GM12892 (cell line): ENCODE results near the gene PSMD3. TPM values are rescaled to one million over a fixed set of nuclear protein-coding genes. Genes with fewer than 3 reads are reported as not detected.

Experiments used
- DNase-seq: peaks from one replicate; pipeline ENCODE4 v3.0.0; 2011; ENCODE audit not compliant: insufficient read length
- FAIRE-seq: peaks from 2 replicates; lab custom pipeline; 2011; peaks lifted over from hg19 to GRCh38; lab: Jason Lieb, UNC
- POLR2A ChIP-seq: IDR thresholded peaks from 2 replicates; pipeline ENCODE4 v1.6.1; 2011; ENCODE audit warnings: low read depth, low read length, control low read depth
- POLR2AphosphoS5 ChIP-seq: IDR thresholded peaks from 2 replicates; pipeline ENCODE4 v1.6.1; 2011; ENCODE audit warnings: low read depth, low read length, control low read depth
- TAF1 ChIP-seq: IDR thresholded peaks from 2 replicates; pipeline ENCODE4 v1.6.1; 2011; ENCODE audit warnings: low read depth, mild to moderate bottlenecking, control low read depth, low read length, borderline replicate concordance
- polyA plus RNA-seq: library from polyadenylated mRNA; unstranded; fragments of >200 nt; gene quantifications from one replicate; pipeline ENCODE4 v1.2.1, GENCODE V29; 2012; ENCODE audit warnings: missing spikeins, inconsistent platforms; ENCODE audit not compliant: missing spikeins

Gene PSMD3
- 70.5 TPM for polyA plus RNA-seq

DNA sequence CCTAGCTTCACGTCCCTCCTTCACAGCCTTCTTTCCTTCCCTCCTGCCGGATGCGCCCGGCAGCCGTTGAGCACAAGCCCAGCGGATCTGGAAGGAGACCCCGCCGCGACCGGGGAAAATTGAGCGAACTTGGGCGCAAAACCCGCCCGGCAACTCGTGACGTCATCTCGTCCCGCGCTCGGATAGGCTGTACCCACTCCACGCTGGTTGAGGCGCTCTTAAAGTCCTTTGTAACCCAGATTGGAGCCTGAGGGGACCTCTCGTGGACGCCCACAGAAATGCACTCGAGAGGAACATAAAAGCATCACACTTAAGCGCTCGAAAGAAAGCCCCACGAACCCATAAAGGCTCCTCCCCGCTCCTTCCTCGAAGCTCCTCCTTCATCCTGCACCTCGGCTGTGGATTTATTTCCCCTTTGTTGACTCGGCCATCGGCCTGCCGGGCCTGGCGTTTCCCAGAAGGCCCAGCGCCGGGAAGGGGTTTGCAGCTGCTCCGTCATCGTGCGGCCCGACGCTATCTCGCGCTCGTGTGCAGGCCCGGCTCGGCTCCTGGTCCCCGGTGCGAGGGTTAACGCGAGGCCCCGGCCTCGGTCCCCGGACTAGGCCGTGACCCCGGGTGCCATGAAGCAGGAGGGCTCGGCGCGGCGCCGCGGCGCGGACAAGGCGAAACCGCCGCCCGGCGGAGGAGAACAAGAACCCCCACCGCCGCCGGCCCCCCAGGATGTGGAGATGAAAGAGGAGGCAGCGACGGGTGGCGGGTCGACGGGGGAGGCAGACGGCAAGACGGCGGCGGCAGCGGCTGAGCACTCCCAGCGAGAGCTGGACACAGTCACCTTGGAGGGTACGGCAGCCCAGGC lies at the start of gene PSMD3:
PSMD3 (plus strand) TSS at position 457 of the 856 bp plus-strand sequence; CDS start at position 621, 164 bp downstream.
- peak; percentile 92 for FAIRE-seq
- DNase-seq = peak; percentile 91
- TF ChIP-seq POLR2A (peak; percentile 81), TAF1 (peak; percentile 87), POLR2AphosphoS5 (peak; percentile 79)

DNA sequence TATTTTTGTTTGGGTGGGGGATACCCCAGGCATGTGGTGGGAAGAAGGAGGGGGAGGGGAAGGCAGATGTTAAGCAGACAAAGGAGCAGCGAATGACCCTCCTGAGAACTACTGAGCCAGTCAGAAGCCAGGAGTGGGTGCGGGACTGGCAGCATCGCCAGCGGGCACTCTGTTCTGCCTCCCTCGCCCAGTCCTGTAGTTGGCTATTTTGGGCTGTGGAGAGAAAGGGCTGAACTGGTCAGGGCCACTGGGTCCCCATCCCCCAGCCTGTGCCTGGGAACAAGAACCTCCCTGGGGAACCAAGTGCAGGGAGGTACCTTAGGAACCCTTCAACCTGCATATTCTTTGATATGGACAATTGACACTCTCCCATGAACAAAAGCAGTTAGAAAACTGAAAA lies 46.7 kb upstream of the PSMD3 start:
- TF ChIP-seq POLR2A (no peak), TAF1 (no peak), POLR2AphosphoS5 (no peak)
- FAIRE-seq (peak; percentile 38), DNase-seq (no peak)

DNA sequence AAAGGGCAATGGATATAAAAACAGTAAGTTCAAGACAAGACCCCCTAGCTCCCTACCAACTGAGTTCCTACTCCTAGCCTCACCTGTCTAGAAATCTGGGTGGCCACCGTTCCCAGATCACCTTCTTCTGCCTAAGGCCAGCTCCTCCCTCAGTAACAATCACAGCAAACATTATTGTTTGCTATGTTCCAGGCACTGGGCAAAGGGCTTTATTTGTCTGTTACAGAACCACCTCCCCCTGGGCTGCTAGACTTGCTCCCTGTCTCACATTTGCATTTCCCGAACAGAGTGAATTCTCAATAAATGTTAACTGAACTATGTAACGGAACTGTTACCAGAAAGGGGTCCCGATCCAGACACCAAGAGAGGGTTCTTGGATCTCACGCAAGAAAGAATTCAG lies 46.3 kb upstream of the PSMD3 start:
- DNase-seq = no peak
- no peak for FAIRE-seq

DNA sequence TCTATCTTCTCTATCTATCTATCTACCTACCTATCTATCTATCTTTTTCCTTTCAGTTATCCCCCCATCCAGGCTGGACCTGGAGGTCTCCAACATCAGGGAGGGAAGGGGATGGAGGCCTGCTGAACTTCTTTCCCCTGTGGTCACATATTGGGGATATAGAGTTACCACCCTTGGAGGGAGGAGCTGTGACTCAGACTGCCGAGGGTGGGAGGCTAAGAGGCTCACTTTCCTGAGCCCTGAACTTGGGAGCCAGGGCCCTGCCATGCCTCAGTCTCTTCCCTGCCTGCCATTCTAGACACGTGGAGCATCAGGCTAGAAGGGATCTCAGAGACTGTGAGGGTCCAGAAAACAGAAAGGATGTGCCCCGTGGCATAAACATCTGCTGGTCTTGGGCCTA lies 44.7 kb upstream of the PSMD3 start:
- no peak for DNase-seq
- FAIRE-seq = no peak
- TF ChIP-seq POLR2AphosphoS5 (no peak), POLR2A (no peak)

More for the DNA sequence above, 46.3 kb upstream of the PSMD3 start:
- TF ChIP-seq POLR2AphosphoS5 (no peak), TAF1 (no peak), POLR2A (no peak)

DNA sequence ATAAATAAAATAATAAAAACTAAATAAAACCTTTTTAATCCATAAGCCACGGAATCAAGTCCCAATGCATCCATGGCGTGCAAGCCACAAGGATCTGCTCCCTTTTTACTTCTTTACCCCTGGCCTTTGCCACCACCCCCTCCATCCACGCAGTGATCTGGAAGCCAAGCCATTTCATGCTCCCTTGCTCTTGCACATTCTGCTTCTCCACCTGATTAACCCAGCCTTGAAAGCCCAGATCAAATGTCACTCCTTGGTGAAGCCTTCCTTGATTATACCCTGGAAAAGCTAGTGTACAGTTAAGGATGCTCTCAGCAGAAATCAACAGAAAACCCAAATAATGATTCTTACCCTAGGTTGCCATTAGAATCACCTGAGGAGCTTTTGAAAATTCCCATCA lies 43.2 kb upstream of the PSMD3 start:
- no peak for DNase-seq
- FAIRE-seq = no peak
- TF ChIP-seq POLR2A = no peak
- no peak for TF ChIP-seq POLR2AphosphoS5
- no peak for TF ChIP-seq TAF1

DNA sequence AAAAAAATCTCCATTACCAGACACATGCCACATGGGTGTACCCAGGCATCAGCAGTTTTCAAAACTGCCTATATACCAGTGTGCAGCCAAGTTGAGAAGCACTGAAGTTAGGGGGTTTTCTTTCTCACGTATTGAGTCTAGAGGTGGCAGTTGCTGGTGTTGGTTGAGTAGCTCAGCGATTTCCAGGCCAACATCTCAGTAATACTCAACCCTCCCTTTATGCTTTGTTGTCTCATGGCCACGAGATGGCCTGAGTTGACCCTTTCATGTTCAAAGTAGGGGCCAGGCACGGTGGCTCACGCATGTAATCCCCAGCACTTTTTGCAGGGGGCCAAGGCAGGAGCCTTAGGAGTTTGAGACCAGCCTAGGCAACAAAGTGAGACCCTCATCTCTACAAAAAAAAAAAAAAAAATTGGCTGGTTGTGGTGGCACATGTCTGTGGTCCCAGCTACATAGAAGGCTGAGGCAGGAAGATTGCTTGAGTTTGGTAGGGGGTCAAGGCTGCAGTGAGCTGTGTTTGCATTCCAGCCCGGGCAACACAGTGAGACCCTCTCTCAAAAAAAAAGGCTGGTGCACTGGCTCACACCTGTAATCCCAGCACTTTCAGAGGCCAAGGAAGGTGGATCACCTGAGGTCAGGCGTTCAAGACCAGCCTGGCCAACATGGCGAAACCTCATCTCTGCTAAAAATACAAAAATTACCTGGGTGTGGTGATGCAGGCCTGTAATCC lies 42.3 kb upstream of the PSMD3 start:
- TF ChIP-seq POLR2AphosphoS5 = no peak
- TF ChIP-seq POLR2A = no peak
- TF ChIP-seq TAF1 = no peak
- FAIRE-seq (peak; percentile 80), DNase-seq (no peak)

DNA sequence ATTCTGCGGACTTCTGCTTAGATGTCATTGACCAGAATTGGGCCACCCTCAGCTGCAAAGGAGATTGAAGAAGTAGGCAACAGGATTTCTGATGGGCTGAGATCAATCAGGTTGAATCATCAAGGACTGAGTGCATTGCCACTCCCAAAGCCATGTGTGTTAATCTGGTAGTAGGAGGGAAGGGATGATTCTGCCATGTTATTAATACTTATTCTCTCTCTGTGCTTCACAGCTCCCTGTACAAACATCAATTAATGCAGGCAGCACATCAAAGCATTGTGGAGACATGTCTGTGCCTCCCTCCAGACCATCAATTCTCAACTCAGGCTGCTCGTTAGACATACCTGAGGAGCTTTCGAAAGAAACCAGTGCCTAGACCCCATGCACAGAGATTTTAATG lies 41.5 kb upstream of the PSMD3 start:
- TF ChIP-seq POLR2A (no peak), TAF1 (no peak), POLR2AphosphoS5 (no peak)
- DNase-seq (no peak), FAIRE-seq (no peak)

DNA sequence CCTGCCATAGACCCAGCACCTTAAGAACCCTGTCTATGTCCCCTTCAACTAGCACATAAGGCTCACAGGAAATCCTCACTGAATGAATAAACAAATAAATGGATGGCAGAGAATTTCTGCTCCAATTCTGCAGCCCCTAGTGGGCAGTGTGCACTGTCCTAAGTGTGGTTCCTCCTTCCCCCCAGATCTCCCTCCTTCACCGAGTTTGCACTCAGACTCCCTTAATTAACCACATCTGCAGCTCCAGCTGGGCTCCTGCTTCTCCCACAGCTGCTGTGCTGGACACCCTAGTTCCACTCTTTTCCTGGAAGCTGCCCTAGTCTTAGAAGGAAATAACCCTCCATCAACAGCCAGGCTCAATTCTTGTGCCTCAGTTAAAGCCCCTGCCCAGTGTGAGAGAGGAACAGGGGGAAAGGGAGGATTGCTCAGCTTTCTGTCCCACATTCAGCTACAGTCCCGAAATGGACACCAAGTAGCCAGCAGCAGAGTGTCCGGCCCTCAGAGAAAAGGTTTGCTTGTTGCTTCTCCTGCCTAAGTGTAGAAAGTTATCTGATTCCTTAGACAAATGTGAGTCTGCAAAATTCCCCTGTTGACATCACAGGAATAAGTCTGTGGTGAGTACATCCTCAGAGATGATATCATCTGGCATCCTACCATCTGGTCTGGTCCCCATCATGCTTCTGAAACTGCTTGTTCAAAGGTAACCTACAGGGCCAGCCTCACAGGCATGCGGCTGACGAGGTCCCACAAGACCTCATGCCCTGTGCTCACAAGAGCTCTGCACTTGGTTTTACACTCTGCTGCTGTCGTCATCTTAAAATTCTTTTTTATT lies 40.8 kb upstream of the PSMD3 start:
- DNase-seq = no peak
- TF ChIP-seq POLR2A (no peak), TAF1 (no peak), POLR2AphosphoS5 (no peak)
- FAIRE-seq = peak; percentile 86

DNA sequence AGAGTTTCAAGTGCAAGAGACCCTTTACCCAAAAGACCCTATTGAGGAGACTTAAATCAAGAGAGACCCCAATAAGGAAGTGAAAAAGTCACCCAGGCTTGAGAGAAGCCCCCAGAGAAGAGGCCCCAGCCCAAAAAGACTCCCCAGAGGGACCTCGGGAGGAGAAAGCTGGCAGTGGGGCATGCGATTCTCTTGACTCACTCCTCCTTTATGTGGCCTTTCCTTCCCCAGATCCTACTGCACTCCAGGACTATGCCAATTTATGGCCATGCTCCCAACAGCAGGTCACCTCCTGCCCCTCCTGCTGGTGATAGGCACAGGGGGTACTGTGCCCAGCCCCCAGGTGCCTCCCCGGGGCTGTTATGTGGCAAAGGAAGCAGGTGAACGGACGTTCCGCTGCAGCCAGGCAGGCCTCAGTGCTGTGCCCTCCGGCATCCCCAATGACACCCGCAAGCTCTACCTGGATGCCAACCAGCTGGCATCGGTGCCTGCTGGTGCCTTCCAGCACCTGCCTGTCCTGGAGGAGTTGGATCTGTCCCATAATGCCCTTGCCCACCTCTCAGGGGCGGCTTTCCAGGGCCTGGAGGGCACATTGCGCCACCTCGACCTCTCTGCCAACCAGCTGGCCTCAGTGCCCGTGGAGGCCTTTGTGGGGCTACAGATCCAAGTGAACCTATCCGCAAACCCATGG lies 36.8 kb upstream of the PSMD3 start:
- FAIRE-seq (no peak), DNase-seq (no peak)
- TF ChIP-seq POLR2AphosphoS5 (no peak), TAF1 (no peak), POLR2A (no peak)

DNA sequence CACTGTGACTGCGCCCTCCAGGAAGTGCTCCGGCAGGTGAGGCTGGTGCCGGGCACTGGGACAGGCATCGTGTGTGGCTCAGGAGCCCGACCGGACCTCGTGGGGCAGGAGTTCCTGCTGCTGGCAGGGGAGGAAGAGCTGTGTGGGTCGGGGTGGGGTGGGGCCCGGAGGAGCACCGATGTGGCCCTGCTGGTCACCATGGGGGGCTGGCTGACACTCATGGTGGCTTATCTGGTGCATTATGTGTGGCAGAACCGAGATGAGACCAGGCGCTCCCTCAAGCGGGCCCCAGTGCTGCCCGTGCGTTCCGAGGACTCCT lies 36.3 kb upstream of the PSMD3 start:
- no peak for FAIRE-seq
- TF ChIP-seq POLR2A (no peak), POLR2AphosphoS5 (no peak), TAF1 (no peak)
- DNase-seq = no peak
